Limb (tissue), 2 donors: Measurements from ENCODE around the gene NRG2.

Experiments used
- DNase-seq, 2 donors: peaks; one replicate each; pipeline ENCODE4 v3.0.0-alpha.2; 2016; ENCODE audit errors: extremely low spot score in 2 of 2

The NRG2 gene

DNA sequence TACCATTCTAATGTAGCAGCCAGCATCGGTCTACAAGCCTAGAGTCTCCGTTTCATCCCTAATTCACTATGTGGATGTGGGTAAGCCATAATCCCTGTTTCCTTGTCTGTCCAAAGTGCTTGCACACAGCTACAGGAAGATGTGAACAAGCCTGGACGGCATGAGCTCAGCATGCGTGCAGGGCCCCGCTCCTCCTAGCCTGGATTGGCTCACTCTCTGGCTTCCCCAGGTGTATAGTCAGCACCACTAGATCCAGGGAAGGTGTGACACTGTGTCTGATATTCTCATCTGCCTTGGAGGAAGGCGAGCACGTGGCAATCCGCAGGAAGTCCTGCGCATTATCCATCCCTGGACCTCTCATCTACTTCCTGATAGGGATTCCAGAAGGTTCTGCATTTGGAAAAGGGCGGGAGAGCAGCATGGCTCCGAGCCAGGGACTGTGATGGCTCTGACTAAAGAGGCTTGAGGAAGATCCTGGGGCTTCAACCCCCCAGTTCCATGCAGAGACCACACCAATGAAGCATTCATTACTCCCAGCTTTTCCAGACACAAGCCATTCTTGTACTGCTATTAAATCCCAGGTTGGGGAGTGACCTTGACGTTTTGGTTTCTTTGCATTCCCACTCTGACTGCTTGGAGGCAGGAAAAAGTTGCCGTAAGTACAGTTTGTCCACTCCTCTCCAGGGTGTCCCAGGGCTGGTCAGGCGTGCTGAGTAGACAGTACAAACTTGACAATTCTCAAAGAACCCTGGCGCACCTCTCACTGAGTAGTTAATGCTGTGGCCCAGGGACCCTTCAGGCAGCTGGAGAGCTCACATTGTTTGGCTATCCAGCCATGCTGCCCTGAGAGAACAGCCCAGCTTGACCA lies 181.8 kb downstream of the NRG2 start:
- DNase-seq, result no peak

DNA sequence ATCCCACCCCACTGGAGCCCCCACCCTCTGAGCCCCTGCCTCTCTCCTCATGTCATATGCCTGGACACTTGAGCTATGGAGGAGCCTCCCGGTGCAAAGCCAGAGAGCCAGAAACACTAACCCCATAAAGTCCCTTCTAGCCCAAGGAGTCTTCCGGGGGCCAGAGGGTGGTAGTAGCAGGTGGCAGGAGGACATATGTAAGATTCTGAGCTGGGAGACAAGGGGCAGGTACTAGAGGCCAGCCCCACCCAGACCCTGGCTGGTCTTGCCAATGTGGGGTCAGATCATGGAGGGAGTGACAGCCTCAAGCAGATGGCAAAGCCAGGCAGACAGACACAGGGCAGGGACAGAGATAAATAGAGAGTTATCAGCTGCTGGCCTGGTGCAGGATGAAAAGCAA lies 184.1 kb downstream of the NRG2 start:
- DNase-seq, result no peak

- DNase-seq, result no peak
Measured at GRCh38 chr5:139856714-139857113, 186.4 kb downstream of the NRG2 start.

DNA sequence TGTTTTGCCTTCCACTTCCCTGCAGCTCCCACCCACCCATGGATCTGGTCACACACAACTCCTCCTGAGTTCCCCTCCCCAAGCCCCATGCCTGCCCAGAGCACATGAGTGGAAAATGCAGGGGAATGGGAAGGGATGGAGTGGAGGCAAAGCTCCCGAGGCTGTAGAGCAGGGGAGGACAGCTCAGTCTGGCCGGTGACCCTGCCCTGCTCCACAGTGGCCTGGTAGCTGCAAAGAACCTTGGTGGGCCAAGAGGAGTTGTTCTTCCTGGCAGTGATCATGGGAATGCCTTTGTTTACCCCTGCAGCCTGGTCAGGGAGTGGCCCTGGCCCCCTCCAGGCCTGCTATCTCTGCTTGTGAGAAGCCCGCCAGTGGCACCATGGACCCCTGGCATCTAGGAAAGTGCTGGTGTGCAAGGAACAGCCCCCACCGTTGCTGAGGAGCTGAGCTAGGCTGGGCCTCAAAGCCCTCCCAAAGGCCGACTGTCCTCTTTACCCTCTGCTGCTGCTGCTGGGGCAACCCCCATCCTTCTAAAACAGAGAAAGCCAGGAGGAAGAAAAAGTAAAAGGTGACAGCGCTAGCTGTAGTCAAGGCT lies 187.1 kb downstream of the NRG2 start:
- no peak for DNase-seq

GRCh38 chr5:139855451-139855850 lies 187.6 kb downstream of the NRG2 start:
- no peak for DNase-seq

- no peak for DNase-seq
Measured at GRCh38 chr5:139854953-139855352, 188.1 kb downstream of the NRG2 start.

DNA sequence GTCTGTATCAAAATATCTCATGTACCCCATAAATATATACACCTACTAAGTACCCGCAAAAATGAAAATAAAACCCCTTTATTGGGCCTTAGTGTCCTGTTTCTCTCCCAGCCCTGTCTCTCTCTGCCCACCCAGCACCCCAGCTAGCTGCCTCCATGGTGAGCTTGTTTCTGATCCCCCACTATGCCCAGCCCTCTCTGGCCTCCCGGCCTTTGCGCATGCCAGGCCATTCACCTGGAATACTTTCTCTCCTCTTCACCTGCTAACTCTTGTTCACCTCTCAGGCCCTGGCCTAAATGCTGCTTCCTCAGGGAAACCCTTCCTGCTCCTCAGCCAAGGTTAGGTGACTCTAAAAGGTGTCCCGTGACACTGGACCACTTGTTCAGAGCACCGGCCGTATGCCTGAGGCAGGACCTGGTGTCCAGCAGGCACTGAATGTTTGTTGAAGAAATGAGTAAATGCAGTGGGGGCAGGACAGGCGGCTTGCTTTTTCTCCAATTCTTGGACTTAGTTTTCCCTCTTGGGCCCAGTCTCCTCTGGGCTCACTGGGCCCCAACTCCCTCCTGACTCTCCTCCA lies 189.0 kb downstream of the NRG2 start:
- DNase-seq, result no peak

GRCh38 chr5:139852696-139853095 lies 190.4 kb downstream of the NRG2 start:
- no peak for DNase-seq

GRCh38 chr5:139851558-139851957 lies 191.5 kb downstream of the NRG2 start:
- no peak for DNase-seq

GRCh38 chr5:139850423-139851016 lies 192.6 kb downstream of the NRG2 start:
- no peak for DNase-seq

DNA sequence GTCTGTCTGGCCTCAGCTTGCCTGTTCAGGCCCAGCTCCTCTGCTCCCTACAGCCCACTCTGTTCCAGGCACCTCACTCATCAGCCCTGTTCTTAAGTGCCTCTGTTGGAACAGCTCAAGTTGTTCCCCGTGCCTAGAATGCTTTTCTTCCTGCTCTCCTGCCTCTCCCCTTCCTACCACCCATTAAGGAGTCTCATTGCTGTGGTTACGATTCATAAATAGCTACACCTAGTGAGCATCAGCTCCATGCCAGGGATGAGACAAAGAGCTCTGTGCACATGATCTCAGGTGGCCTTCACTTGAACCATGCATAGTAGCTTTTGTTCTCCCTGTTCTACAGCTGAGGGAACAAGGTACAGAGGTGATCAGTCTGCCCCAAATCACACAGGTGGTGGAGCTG lies 193.2 kb downstream of the NRG2 start:
- no peak for DNase-seq

- DNase-seq, result no peak
Measured at GRCh38 chr5:139849501-139849900, 193.6 kb downstream of the NRG2 start.

- DNase-seq, result no peak
Measured at GRCh38 chr5:139848508-139849100, 194.5 kb downstream of the NRG2 start.

- DNase-seq, result peak; percentile 44 to 86
Measured at GRCh38 chr5:139847790-139848507, 195.2 kb downstream of the NRG2 start.

- no peak for DNase-seq
Measured at GRCh38 chr5:139847091-139847490, 196.0 kb downstream of the NRG2 start.

DNA sequence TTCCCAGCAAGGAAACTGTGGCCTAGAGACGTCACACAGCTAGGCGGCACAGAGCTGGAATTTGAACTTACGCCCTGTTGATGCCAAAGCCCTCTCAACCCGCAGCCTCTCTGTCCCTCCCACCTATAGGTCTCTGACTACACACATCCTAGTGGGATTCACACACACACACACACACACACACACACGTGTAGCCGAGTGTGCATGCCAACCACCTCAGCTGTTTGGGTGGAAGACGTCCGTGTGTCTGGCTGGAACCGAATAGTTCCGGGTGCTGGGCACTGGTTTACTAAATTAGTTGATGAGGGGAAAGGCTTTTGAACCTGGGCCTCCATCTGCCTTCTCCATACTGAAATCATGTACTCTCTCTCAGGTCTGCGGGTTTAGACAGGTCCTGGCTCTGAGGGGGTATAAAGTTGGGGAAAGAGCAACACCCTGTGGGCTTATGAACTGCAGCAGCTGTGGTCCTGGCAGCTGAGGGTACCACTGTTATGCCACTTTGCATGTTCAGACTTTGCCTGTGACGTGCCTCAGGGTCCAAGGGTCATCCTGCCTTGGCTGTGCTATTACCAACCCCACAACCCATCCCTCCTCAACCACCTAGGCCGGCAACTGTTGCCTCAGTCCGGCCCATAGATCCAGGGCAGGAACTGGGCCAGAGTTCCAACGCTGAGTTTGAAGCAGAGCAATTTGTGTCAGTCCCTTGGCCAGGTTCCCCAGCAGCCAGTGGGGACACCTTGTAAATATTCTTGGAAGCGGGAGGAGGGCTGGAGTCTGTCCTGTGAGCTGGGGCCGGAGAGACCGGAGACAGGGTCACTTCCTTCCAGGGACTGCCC lies 197.0 kb downstream of the NRG2 start:
- DNase-seq, result no peak

GRCh38 chr5:139844472-139845145 lies 198.5 kb downstream of the NRG2 start:
- peak; percentile 28 to 74 for DNase-seq

DNA sequence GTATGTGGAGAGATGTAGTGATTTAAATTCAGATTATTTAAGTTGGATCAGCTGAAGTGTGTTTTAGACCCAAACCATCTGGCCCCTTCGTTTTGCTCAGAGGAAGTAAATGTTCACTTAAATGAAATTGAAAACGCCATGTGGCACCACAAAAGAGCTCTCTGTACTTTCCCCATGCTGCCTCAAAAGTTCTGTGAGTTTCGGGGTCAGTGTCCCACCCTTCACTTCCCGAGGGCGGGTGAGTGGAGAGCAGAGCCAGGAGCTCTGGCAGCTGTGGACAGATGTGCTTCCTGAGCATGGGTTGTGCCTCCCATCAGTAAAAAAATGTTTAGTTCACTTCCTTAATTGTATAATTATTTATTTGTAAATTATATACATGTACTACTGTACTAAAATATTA lies 199.1 kb downstream of the NRG2 start:
- DNase-seq, result no peak

DNA sequence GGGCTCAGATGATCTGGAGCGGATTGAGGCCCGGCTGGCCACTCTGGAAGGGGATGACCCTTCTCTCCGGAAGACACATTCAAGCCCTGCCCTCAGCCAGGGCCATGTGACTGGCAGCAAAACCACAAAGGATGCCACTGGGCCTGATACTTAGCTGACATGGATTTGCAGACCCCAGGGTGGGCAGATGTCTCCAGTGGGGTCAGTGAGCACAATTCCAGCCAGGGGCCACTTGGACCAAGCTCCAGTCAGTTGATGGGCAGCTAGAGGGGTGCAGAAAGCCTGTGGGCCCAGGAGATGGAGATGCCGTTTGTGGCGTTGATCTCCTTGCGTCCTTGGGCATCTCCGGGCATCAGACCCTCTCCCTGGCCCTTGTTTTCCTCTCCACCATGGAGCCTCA lies 200.8 kb downstream of the NRG2 start:
- no peak for DNase-seq

GRCh38 chr5:139841549-139841948 lies 201.6 kb downstream of the NRG2 start:
- no peak for DNase-seq
